ENCODE measurements around the gene DYRK1A.

DYRK1A gene

GRCh38 chr21:37550618-37551330 is 184.2 kb downstream of the DYRK1A start:
- DNase-seq (ENCODE audit: low read depth) = no peak
- TF ChIP-seq, protein P1, sequence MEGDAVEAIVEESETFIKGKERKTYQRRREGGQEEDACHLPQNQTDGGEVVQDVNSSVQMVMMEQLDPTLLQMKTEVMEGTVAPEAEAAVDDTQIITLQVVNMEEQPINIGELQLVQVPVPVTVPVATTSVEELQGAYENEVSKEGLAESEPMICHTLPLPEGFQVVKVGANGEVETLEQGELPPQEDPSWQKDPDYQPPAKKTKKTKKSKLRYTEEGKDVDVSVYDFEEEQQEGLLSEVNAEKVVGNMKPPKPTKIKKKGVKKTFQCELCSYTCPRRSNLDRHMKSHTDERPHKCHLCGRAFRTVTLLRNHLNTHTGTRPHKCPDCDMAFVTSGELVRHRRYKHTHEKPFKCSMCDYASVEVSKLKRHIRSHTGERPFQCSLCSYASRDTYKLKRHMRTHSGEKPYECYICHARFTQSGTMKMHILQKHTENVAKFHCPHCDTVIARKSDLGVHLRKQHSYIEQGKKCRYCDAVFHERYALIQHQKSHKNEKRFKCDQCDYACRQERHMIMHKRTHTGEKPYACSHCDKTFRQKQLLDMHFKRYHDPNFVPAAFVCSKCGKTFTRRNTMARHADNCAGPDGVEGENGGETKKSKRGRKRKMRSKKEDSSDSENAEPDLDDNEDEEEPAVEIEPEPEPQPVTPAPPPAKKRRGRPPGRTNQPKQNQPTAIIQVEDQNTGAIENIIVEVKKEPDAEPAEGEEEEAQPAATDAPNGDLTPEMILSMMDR (IDR thresholded peaks at IDR 0.05; ENCODE audit: control insufficient read depth, insufficient read depth, low read depth, low read length, missing control alignments) = no peak
- H3K4me3 ChIP-seq (ENCODE audit: control insufficient read depth, low read depth, low read length) = no peak overlapping the region

- no peak for DNase-seq (ENCODE audit: low read depth)
- TF ChIP-seq, protein P1 (IDR thresholded peaks at IDR 0.05; ENCODE audit: control insufficient read depth, insufficient read depth, low read depth, low read length, missing control alignments) = no peak
- H3K4me3 ChIP-seq (ENCODE audit: control insufficient read depth, low read depth, low read length) = no peak overlapping the region
Observed at GRCh38 chr21:37551331-37551992, 184.9 kb downstream of the DYRK1A start.

DNA sequence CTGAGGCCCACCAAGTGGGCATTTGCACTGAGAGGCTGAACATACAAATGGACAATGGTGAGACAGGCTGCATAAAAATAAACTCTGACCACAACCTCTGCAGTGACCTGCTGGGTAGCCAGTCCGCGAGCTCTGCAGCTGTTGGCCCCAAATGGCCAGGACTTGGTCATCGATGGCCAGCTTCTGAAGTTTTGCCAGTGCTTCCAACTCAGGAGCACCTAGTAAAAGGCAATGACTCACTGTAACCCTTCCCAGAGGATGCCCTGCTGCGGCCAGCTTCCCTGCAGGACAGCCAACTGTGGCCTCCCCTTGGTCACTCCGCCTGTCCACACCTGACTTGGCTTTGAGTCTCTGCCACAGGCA is 185.4 kb downstream of the DYRK1A start:
- no peak for DNase-seq (ENCODE audit: low read depth)

DNA sequence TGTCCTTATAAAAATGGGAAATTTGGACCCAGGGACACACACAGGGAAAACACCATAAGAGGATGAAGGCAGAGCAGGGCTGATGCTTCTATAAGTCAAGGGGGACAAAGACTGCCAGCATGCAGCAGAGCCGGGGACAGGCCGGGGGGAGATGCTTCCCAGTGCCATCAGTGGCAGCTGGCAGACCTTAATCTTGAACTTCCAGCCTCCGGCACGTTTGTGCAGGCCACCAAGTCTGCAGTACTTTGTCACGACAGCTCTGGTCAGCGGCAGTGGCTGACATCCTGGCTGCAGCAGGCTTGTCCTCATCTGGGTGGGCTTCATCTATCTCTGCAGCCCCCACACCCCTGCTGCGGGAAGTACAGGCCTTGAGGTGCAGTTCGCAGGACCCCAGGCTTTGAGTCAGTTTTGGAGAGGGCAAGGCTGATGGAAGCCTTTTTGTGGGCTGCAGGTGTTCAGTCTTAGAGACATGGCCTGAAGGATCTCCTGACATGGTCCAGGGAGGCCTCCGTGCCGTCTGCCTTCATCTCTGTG is 186.0 kb downstream of the DYRK1A start:
- no peak for DNase-seq (ENCODE audit: low read depth)
- no peak overlapping the region for H3K4me3 ChIP-seq (ENCODE audit: control insufficient read depth, low read depth, low read length)
- TF ChIP-seq, protein P1 (IDR thresholded peaks at IDR 0.05; ENCODE audit: control insufficient read depth, insufficient read depth, low read depth, low read length, missing control alignments) = no peak

More for the DNA sequence above, 185.4 kb downstream of the DYRK1A start:
- TF ChIP-seq, protein P1 (IDR thresholded peaks at IDR 0.05; ENCODE audit: control insufficient read depth, insufficient read depth, low read depth, low read length, missing control alignments) = no peak
- H3K4me3 ChIP-seq (ENCODE audit: control insufficient read depth, low read depth, low read length) = no peak overlapping the region

GRCh38 chr21:37553078-37553481 is 186.5 kb downstream of the DYRK1A start:
- TF ChIP-seq, protein P1 (IDR thresholded peaks at IDR 0.05; ENCODE audit: control insufficient read depth, insufficient read depth, low read depth, low read length, missing control alignments) = no peak
- DNase-seq (ENCODE audit: low read depth) = no peak
- no peak overlapping the region for H3K4me3 ChIP-seq (ENCODE audit: control insufficient read depth, low read depth, low read length)

DNA sequence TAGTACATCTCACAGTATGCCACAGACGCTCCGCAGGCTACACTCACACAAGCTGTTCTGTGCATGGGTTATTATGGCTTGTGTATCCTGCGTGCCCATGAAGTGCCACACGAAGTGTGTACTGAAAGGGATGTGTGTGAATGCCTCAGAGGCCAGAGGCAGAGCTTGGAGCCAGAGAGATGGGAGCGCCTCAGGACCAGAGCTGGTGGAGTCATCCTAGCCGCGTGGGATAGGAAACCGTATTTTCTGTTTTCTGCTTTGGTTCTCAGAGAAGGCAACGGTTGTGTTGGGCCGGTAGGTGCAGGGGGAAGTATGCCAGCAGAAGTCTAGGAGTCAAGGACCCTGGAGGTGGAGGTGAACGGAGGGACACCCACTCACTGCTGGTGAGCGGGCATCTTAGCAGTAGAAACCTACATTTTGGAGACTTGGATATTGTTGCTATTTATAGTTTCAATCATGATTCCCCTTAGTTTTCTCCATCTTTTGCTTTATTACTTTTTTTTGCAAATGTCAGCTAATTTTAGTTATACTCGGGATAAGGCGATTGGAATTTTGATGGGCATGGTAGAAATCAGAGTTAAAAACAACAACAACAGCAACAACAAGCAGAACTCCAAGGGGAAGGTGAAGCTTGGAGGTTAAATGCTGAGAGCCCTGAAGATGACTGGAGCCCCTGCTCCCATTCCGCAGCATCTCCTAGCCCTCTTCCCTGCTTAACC is 188.2 kb downstream of the DYRK1A start:
- H3K4me3 ChIP-seq (ENCODE audit: control insufficient read depth, low read depth, low read length) = no peak overlapping the region
- TF ChIP-seq, protein P1 (IDR thresholded peaks at IDR 0.05; ENCODE audit: control insufficient read depth, insufficient read depth, low read depth, low read length, missing control alignments) = no peak
- no peak for DNase-seq (ENCODE audit: low read depth)

Measured in AG09309 (cell line).